H1 (cell line): ENCODE measurements around the gene SLC25A40. TPM values are rescaled to one million over a fixed set of nuclear protein-coding genes. Genes with fewer than 3 reads are reported as not detected.

Source experiments
- BACH1 ChIP-seq: IDR thresholded peaks from 2 replicates; pipeline ENCODE4 v1.6.1; 2012; ENCODE audit warnings: low read length, improper control_type of control experiment
- CHD1 ChIP-seq: IDR thresholded peaks from 2 replicates; pipeline ENCODE4 v1.6.1; 2012; ENCODE audit warnings: low read depth, low read length, improper control_type of control experiment
- FOSL1 ChIP-seq: IDR thresholded peaks from 2 replicates; pipeline ENCODE4 v1.6.1; 2011; ENCODE audit warnings: mild to moderate bottlenecking, low read depth, low read length, moderate library complexity; ENCODE audit not compliant: insufficient read depth
- JUN ChIP-seq: IDR thresholded peaks from 2 replicates; pipeline ENCODE4 v1.6.1; 2011; ENCODE audit warnings: low read depth, mild to moderate bottlenecking, improper control_type of control experiment, low read length
- JUND ChIP-seq: IDR thresholded peaks from 2 replicates; pipeline ENCODE4 v1.6.1; 2011; ENCODE audit warnings: mild to moderate bottlenecking, improper control_type of control experiment, low read length
- KDM5A ChIP-seq: fragments of 200-600 bp; IDR thresholded peaks from 2 replicates; pipeline ENCODE4 v1.7.1; 2012; ENCODE audit warnings: mild to moderate bottlenecking, low read length, inconsistent platforms, mixed read lengths
- PHF8 ChIP-seq: fragments of 200-600 bp; sonication (generic); conservative IDR thresholded peaks from 2 replicates; pipeline ENCODE4 v1.7.1; 2012; ENCODE audit warnings: low read depth, mild to moderate bottlenecking, inconsistent platforms, low read length, moderate library complexity
- RNF2 ChIP-seq: fragments of 200-900, 300-1000 bp; sonication (generic); IDR thresholded peaks from 2 replicates; pipeline ENCODE4 v1.7.1; 2016; ENCODE audit warnings: borderline replicate concordance, low read depth, mild to moderate bottlenecking, antibody characterized with exemption, low read length; ENCODE audit not compliant: poor library complexity, severe bottlenecking; ENCODE audit errors: missing control alignments
- TBP ChIP-seq: IDR thresholded peaks from 2 replicates; pipeline ENCODE4 v1.6.1; 2011; ENCODE audit warnings: low read depth, low read length, improper control_type of control experiment
- polyA plus RNA-seq, 7 experiments: library from polyadenylated mRNA; depleted of rRNA in 3 of 7; stranded (reverse) in 5 of 7; unstranded in 2 of 7; fragments of >200 nt in 5 of 7; fragments of 200-250 nt in 2 of 7; gene quantifications; 1 replicate in 5 of 7; 2 replicates in 1 of 7; 4 replicates in 1 of 7; pipeline versions ENCODE4 v1.2.1 to v1.2.3, GENCODE V29; 2011 to 2013; ENCODE audit warnings: missing spikeins in 2 of 7, mixed read lengths in 2 of 7
- total RNA-seq: library from RNA; stranded (reverse); fragmentation: NEBNext Ultra II Directional; extraction: Animal tissue kit (Norgen Biotek cat#: 25700); gene quantifications from 2 replicates; pipeline ENCODE4 v1.2.1, GENCODE V29; 2021
- TF ChIP-seq, protein P1 (sequence below): fragments of 300-600 bp; sonication (generic); IDR thresholded peaks from 2 replicates; pipeline ENCODE4 v1.7.1; 2012; ENCODE audit warnings: low read length, moderate library complexity, mild to moderate bottlenecking, inconsistent platforms; ENCODE audit not compliant: insufficient replicate concordance

The SLC25A40 gene
- total and polyA plus RNA-seq, 2 of the 8 experiments (the other 6 are each of a cell fraction or from before 2014, with no cell fraction given), result 6.5 to 17.3 TPM

DNA sequence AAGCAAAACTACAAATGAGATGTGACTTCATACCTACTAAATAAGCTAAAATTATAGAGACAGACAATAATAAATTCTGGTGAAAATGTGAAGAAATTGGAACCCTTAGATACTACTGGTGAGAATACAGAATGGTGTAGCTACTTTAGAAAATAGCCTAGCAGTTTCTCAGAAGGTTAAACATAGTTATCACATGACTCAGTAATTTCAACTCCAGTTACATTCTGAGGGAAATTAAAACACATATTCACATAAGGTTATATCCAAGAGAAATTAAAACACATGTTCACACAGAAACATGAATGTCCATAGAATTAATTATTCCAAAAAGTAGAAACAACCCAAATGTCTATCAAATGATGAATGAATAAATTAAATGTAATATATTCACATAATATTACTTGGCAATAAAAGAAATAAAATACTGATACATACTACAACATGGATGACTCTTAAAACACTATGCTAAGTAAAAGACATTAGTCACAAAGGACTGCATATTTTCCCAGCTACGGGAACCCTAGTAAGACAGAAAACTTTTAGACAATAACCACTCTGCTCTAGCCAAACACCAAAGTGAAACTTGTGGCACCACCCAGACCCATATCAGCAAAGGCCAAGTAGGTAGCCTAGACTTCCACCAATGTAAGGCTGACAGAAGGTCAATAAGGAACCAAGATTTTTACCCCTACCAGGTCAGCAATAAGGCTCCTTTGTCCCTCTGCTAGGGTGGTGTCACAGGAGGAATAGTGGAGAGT lies 25.1 kb downstream of the SLC25A40 start (continued):
- TF ChIP-seq, protein P1, sequence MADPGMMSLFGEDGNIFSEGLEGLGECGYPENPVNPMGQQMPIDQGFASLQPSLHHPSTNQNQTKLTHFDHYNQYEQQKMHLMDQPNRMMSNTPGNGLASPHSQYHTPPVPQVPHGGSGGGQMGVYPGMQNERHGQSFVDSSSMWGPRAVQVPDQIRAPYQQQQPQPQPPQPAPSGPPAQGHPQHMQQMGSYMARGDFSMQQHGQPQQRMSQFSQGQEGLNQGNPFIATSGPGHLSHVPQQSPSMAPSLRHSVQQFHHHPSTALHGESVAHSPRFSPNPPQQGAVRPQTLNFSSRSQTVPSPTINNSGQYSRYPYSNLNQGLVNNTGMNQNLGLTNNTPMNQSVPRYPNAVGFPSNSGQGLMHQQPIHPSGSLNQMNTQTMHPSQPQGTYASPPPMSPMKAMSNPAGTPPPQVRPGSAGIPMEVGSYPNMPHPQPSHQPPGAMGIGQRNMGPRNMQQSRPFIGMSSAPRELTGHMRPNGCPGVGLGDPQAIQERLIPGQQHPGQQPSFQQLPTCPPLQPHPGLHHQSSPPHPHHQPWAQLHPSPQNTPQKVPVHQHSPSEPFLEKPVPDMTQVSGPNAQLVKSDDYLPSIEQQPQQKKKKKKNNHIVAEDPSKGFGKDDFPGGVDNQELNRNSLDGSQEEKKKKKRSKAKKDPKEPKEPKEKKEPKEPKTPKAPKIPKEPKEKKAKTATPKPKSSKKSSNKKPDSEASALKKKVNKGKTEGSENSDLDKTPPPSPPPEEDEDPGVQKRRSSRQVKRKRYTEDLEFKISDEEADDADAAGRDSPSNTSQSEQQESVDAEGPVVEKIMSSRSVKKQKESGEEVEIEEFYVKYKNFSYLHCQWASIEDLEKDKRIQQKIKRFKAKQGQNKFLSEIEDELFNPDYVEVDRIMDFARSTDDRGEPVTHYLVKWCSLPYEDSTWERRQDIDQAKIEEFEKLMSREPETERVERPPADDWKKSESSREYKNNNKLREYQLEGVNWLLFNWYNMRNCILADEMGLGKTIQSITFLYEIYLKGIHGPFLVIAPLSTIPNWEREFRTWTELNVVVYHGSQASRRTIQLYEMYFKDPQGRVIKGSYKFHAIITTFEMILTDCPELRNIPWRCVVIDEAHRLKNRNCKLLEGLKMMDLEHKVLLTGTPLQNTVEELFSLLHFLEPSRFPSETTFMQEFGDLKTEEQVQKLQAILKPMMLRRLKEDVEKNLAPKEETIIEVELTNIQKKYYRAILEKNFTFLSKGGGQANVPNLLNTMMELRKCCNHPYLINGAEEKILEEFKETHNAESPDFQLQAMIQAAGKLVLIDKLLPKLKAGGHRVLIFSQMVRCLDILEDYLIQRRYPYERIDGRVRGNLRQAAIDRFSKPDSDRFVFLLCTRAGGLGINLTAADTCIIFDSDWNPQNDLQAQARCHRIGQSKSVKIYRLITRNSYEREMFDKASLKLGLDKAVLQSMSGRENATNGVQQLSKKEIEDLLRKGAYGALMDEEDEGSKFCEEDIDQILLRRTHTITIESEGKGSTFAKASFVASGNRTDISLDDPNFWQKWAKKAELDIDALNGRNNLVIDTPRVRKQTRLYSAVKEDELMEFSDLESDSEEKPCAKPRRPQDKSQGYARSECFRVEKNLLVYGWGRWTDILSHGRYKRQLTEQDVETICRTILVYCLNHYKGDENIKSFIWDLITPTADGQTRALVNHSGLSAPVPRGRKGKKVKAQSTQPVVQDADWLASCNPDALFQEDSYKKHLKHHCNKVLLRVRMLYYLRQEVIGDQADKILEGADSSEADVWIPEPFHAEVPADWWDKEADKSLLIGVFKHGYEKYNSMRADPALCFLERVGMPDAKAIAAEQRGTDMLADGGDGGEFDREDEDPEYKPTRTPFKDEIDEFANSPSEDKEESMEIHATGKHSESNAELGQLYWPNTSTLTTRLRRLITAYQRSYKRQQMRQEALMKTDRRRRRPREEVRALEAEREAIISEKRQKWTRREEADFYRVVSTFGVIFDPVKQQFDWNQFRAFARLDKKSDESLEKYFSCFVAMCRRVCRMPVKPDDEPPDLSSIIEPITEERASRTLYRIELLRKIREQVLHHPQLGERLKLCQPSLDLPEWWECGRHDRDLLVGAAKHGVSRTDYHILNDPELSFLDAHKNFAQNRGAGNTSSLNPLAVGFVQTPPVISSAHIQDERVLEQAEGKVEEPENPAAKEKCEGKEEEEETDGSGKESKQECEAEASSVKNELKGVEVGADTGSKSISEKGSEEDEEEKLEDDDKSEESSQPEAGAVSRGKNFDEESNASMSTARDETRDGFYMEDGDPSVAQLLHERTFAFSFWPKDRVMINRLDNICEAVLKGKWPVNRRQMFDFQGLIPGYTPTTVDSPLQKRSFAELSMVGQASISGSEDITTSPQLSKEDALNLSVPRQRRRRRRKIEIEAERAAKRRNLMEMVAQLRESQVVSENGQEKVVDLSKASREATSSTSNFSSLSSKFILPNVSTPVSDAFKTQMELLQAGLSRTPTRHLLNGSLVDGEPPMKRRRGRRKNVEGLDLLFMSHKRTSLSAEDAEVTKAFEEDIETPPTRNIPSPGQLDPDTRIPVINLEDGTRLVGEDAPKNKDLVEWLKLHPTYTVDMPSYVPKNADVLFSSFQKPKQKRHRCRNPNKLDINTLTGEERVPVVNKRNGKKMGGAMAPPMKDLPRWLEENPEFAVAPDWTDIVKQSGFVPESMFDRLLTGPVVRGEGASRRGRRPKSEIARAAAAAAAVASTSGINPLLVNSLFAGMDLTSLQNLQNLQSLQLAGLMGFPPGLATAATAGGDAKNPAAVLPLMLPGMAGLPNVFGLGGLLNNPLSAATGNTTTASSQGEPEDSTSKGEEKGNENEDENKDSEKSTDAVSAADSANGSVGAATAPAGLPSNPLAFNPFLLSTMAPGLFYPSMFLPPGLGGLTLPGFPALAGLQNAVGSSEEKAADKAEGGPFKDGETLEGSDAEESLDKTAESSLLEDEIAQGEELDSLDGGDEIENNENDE, result no peak
- TF ChIP-seq PHF8 (no peak), BACH1 (no peak), CHD1 (no peak), TBP (no peak), JUN (no peak), JUND (no peak), FOSL1 (no peak), KDM5A (no peak), RNF2 (no peak)
